HG03439 (cell line): ENCODE results near the gene OSTN.
"Not testable (repeated sequence)": the region's sequence is repeated elsewhere in the genome, so short reads cannot be mapped to it uniquely, and the experiment has no call there.

Source experiments
- ATAC-seq: cut with Tn5 transposase; IDR thresholded peaks from one replicate; pipeline ENCODE4 v1.9.1; 2021; ENCODE audit warnings: mild to moderate bottlenecking, moderate library complexity; ENCODE audit not compliant: unreplicated experiment

Gene OSTN

GRCh38 chr3:191262650-191263049 lies 63.6 kb downstream of the OSTN start:
- no peak for ATAC-seq

GRCh38 chr3:191263365-191263764 lies 64.3 kb downstream of the OSTN start:
- peak; percentile 75 for ATAC-seq

- no peak for ATAC-seq
Observed at GRCh38 chr3:191263850-191264249, 64.8 kb downstream of the OSTN start.

GRCh38 chr3:191268737-191269136 lies 69.7 kb downstream of the OSTN start:
- no peak for ATAC-seq

GRCh38 chr3:191269289-191270085 lies 70.4 kb downstream of the OSTN start:
- ATAC-seq: no peak

GRCh38 chr3:191275244-191275643 lies 76.2 kb downstream of the OSTN start:
- ATAC-seq: not testable (repeated sequence)

- no peak for ATAC-seq
Observed at GRCh38 chr3:191275751-191276150, 76.7 kb downstream of the OSTN start.

GRCh38 chr3:191280111-191280510 lies 81.1 kb downstream of the OSTN start:
- no peak for ATAC-seq

- ATAC-seq: no peak
Observed at GRCh38 chr3:191280882-191281281, 81.8 kb downstream of the OSTN start.

GRCh38 chr3:191282251-191283185 lies 83.5 kb downstream of the OSTN start:
- ATAC-seq: no peak

- ATAC-seq: no peak
Observed at GRCh38 chr3:191283400-191283799, 84.4 kb downstream of the OSTN start.

GRCh38 chr3:191290311-191291025 lies 91.4 kb downstream of the OSTN start:
- ATAC-seq: peak; percentile 85

GRCh38 chr3:191292243-191293015 lies 93.4 kb downstream of the OSTN start:
- no peak for ATAC-seq

GRCh38 chr3:191294291-191294690 lies 95.2 kb downstream of the OSTN start:
- no peak for ATAC-seq

- ATAC-seq: peak; percentile 78
Observed at GRCh38 chr3:191296041-191296541, 97.0 kb downstream of the OSTN start.

GRCh38 chr3:191298846-191299245 lies 99.8 kb downstream of the OSTN start:
- ATAC-seq: no peak

GRCh38 chr3:191300422-191300821 lies 101.4 kb downstream of the OSTN start:
- no peak for ATAC-seq

GRCh38 chr3:191301017-191301416 lies 102.0 kb downstream of the OSTN start:
- ATAC-seq: peak; percentile 66

GRCh38 chr3:191301782-191302411 lies 102.9 kb downstream of the OSTN start:
- ATAC-seq: no peak

GRCh38 chr3:191302451-191302850 lies 103.4 kb downstream of the OSTN start:
- ATAC-seq: no peak
